H9 (cell line): ENCODE measurements around the gene NAA35. TPM values are rescaled to one million over a fixed set of nuclear protein-coding genes. Genes with fewer than 3 reads are reported as not detected.

ENCODE experiments used
- DNase-seq: peaks from one replicate; pipeline ENCODE4 v3.0.0-alpha.2; 2017
- H2AFZ ChIP-seq: one replicate; pipeline ENCODE4 v1.6.1; 2013; ENCODE audit warnings: mild to moderate bottlenecking, low read length, control low read depth, moderate library complexity
- H2AK5ac ChIP-seq: 2 replicates; pipeline ENCODE4 v1.6.1; 2013; ENCODE audit warnings: low read length, control low read depth, mixed read lengths; ENCODE audit not compliant: insufficient read length
- H2BK120ac ChIP-seq: one replicate; pipeline ENCODE4 v1.6.1; 2013; ENCODE audit warnings: low read depth, mild to moderate bottlenecking, low read length, control low read depth, inconsistent platforms; ENCODE audit not compliant: poor library complexity, severe bottlenecking
- H2BK12ac ChIP-seq: 2 replicates; pipeline ENCODE4 v1.6.1; 2013; ENCODE audit warnings: low read length, control low read depth, mixed read lengths, low read depth; ENCODE audit not compliant: insufficient read length
- H2BK15ac ChIP-seq: 2 replicates; pipeline ENCODE4 v1.6.1; 2013; ENCODE audit warnings: low read depth, low read length, control low read depth
- H2BK20ac ChIP-seq: one replicate; pipeline ENCODE4 v1.6.1; 2013; ENCODE audit warnings: low read depth, mild to moderate bottlenecking, low read length, control low read depth, inconsistent platforms; ENCODE audit not compliant: poor library complexity, severe bottlenecking
- H2BK5ac ChIP-seq: 2 replicates; pipeline ENCODE4 v1.6.1; 2013; ENCODE audit warnings: low read length, control low read depth, mixed read lengths; ENCODE audit not compliant: insufficient read length
- H3K14ac ChIP-seq: 2 replicates; pipeline ENCODE4 v1.6.1; 2013; ENCODE audit warnings: low read length, control low read depth; ENCODE audit not compliant: insufficient read depth
- H3K18ac ChIP-seq: 2 replicates; pipeline ENCODE4 v1.6.1; 2013; ENCODE audit warnings: low read depth, mild to moderate bottlenecking, mixed read lengths, low read length, control low read depth; ENCODE audit not compliant: insufficient read length
- H3K23ac ChIP-seq: 2 replicates; pipeline ENCODE4 v1.6.1; 2013; ENCODE audit warnings: low read length, control low read depth, mixed read lengths, low read depth; ENCODE audit not compliant: insufficient read length
- H3K23me2 ChIP-seq: 2 replicates; pipeline ENCODE4 v1.6.1; 2013; ENCODE audit warnings: low read depth, mild to moderate bottlenecking, mixed read lengths, low read length, control low read depth; ENCODE audit not compliant: insufficient read length, poor library complexity, severe bottlenecking
- H3K27ac ChIP-seq: 2 replicates; pipeline ENCODE4 v1.5.1; 2013; ENCODE audit warnings: low read length, control low read depth, mixed read lengths, low read depth; ENCODE audit not compliant: insufficient read length
- H3K27me3 ChIP-seq: 2 replicates; pipeline ENCODE4 v1.6.1; 2013; ENCODE audit warnings: low read length, control low read depth, inconsistent platforms; ENCODE audit not compliant: insufficient read depth
- H3K4ac ChIP-seq: 2 replicates; pipeline ENCODE4 v1.6.1; 2013; ENCODE audit warnings: low read depth, mild to moderate bottlenecking, control low read depth, inconsistent platforms, low read length, moderate library complexity
- H3K4me1 ChIP-seq: 2 replicates; pipeline ENCODE4 v1.6.1; 2013; ENCODE audit warnings: low read length, control low read depth, inconsistent platforms; ENCODE audit not compliant: insufficient read depth
- H3K4me2 ChIP-seq: 2 replicates; pipeline ENCODE4 v1.6.1; 2013; ENCODE audit warnings: low read length, control low read depth, mixed read lengths; ENCODE audit not compliant: insufficient read length, insufficient read depth
- H3K56ac ChIP-seq: 2 replicates; pipeline ENCODE4 v1.6.1; 2013; ENCODE audit warnings: low read depth, mild to moderate bottlenecking, mixed read lengths, low read length, control low read depth; ENCODE audit not compliant: insufficient read length
- H3K79me1 ChIP-seq: 2 replicates; pipeline ENCODE4 v1.6.1; 2013; ENCODE audit warnings: low read depth, mild to moderate bottlenecking, moderate library complexity, low read length, control low read depth, inconsistent platforms; ENCODE audit not compliant: insufficient read depth, poor library complexity, severe bottlenecking
- H3K79me2 ChIP-seq: 2 replicates; pipeline ENCODE4 v1.6.1; 2013; ENCODE audit warnings: low read length, control low read depth, inconsistent platforms; ENCODE audit not compliant: insufficient read depth
- H3K9ac ChIP-seq: 2 replicates; pipeline ENCODE4 v1.6.1; 2013; ENCODE audit warnings: low read length, control low read depth, mixed read lengths; ENCODE audit not compliant: insufficient read length; ENCODE audit errors: extremely low read depth
- H3K9me3 ChIP-seq: one replicate; pipeline ENCODE4 v1.6.1; 2013; ENCODE audit warnings: low read depth, low read length, inconsistent platforms; ENCODE audit not compliant: control insufficient read depth
- H3T11ph ChIP-seq: one replicate; pipeline ENCODE4 v1.6.1; 2013; ENCODE audit warnings: mild to moderate bottlenecking, low read length, control low read depth, inconsistent platforms
- H4K20me1 ChIP-seq: one replicate; pipeline ENCODE4 v1.6.1; 2013; ENCODE audit not compliant: control insufficient read depth, insufficient read length, insufficient read depth
- H4K5ac ChIP-seq: 2 replicates; pipeline ENCODE4 v1.6.1; 2013; ENCODE audit warnings: low read depth, mild to moderate bottlenecking, mixed read lengths, low read length, control low read depth; ENCODE audit not compliant: insufficient read length
- H4K8ac ChIP-seq: replicated peaks from 2 replicates; pipeline ENCODE4 v1.6.1; 2013; ENCODE audit warnings: low read length, control low read depth, mixed read lengths, low read depth; ENCODE audit not compliant: insufficient read length
- H4K91ac ChIP-seq: 2 replicates; pipeline ENCODE4 v1.6.1; 2013; ENCODE audit warnings: low read depth, mild to moderate bottlenecking, moderate library complexity, mixed read lengths, low read length, control low read depth; ENCODE audit not compliant: insufficient read length
- H3K27ac Mint-ChIP-seq, 3 experiments: 2 replicates in 2 of 3; 3 replicates in 1 of 3; pipeline ENCODE4 v1.8.0; 2020 to 2021; ENCODE audit warnings: mixed read lengths in 3 of 3, mild to moderate bottlenecking in 1 of 3, moderate library complexity in 1 of 3
- H3K27me3 Mint-ChIP-seq: 2 replicates; pipeline ENCODE4 v1.8.0; 2021; ENCODE audit warnings: low read depth, mild to moderate bottlenecking, moderate library complexity, mixed read lengths
- H3K36me3 Mint-ChIP-seq, 3 experiments: 2 replicates in 2 of 3; 3 replicates in 1 of 3; pipeline ENCODE4 v1.8.0; 2020 to 2021; ENCODE audit warnings: low read depth in 3 of 3, mixed read lengths in 3 of 3; ENCODE audit not compliant: insufficient read depth in 1 of 3
- H3K4me1 Mint-ChIP-seq, 2 experiments: 2 replicates each; pipeline ENCODE4 v1.8.0; 2020; ENCODE audit warnings: mixed read lengths in 2 of 2
- H3K4me3 Mint-ChIP-seq, 2 experiments: 2 replicates in 1 of 2; 3 replicates in 1 of 2; pipeline ENCODE4 v1.8.0; 2020 to 2021; ENCODE audit warnings: mild to moderate bottlenecking in 2 of 2, mixed read lengths in 2 of 2, moderate library complexity in 1 of 2
- H3K9me3 Mint-ChIP-seq, 2 experiments: 2 replicates in 1 of 2; 3 replicates in 1 of 2; pipeline ENCODE4 v1.8.0; 2020; ENCODE audit warnings: mild to moderate bottlenecking in 2 of 2, mixed read lengths in 2 of 2, moderate library complexity in 1 of 2
- CTCF ChIP-seq: fragments of 200-600 bp; sonication (generic); conservative IDR thresholded peaks from 3 replicates; pipeline ENCODE4 v1.8.0; 2021; ENCODE audit warnings: antibody characterized with exemption, mild to moderate bottlenecking
- WGBS: extraction: QIAGEN DNeasy Blood & Tissue Kit; methylation state at CpG from one replicate; pipeline ENCODE4 v1.1.7; 2013; ENCODE audit warnings: missing lambda C conversion rate, low lambda C conversion rate, mixed read lengths; ENCODE audit not compliant: insufficient read length; ENCODE audit errors: extremely low coverage; 5-methylcytosine and 5-hydroxymethylcytosine counted together
- total RNA-seq: library from RNA; stranded (reverse); gene quantifications from 2 replicates; pipeline ENCODE4 v1.2.1, GENCODE V29; 2021

Gene NAA35
- total RNA-seq, 1 experiment from 2014 or later: 38.6 TPM

- Histone ChIP-seq H2BK120ac (no peak overlapping the region), H3K4me2 (no peak overlapping the region), H3K4me1 (no peaks in the 10 kb centered on the region), H3K9me3 (no peaks in the 10 kb centered on the region), H2BK20ac (no peak overlapping the region), H3K4ac (no peak overlapping the region), H3K27ac (no peak overlapping the region), H4K8ac (no peak overlapping the region), H3K18ac (no peak overlapping the region), H2AFZ (no peak overlapping the region), H3K79me2 (no peaks in the 10 kb centered on the region), H3K27me3 (no peaks in the 10 kb centered on the region), H2BK12ac (no peak overlapping the region), H2AK5ac (no peak overlapping the region), H4K5ac (no peak overlapping the region), H3K79me1 (peaks cover 3% of the 10 kb centered on the region), H3K23ac (no peak overlapping the region), H2BK5ac (no peak overlapping the region), H3K23me2 (no peaks in the 10 kb centered on the region), H4K20me1 (no peaks in the 10 kb centered on the region), H3K14ac (no peak overlapping the region), H3T11ph (no peak overlapping the region), H2BK15ac (no peak overlapping the region), H4K91ac (no peak overlapping the region), H3K9ac (no peak overlapping the region), H3K56ac (no peak overlapping the region)
- H3K27ac Mint-ChIP-seq: no peak overlapping the region
- no peak for DNase-seq
- H3K36me3 Mint-ChIP-seq: peaks cover 14 to 52% (median 46%) of the 10 kb centered on the region in 3 experiments; a peak in 5 of 7 replicates
- H3K9me3 Mint-ChIP-seq: no peaks in the 10 kb centered on the region
- no peak overlapping the region for H3K4me3 Mint-ChIP-seq
- no CpG with 5 or more reads among the region's 1 CpG for WGBS
- no peak for TF ChIP-seq CTCF
- no peaks in the 10 kb centered on the region; a peak in 1 of 4 replicates for H3K4me1 Mint-ChIP-seq
- no peaks in the 10 kb centered on the region for H3K27me3 Mint-ChIP-seq
These were observed 28.8 kb downstream of the NAA35 start for GRCh38 chr9:85969727-85970126.
